HEK293 (cell line): ENCODE results near the gene LGALS1.

Experiments
- ELK4 ChIP-seq: IDR thresholded peaks from 2 replicates; pipeline ENCODE4 v1.6.1; 2011; ENCODE audit warnings: mild to moderate bottlenecking, low read depth, low read length, borderline replicate concordance
- GLIS1 ChIP-seq: fragments of 450-650 bp; formaldehyde crosslinking; IDR thresholded peaks from 2 replicates; pipeline ENCODE4 v1.5.1; 2016; ENCODE audit warnings: missing biosample characterization, missing genetic modification characterization
- HIC1 ChIP-seq: fragments of 450-650 bp; formaldehyde crosslinking; IDR thresholded peaks from 2 replicates; pipeline ENCODE4 v1.5.1; 2016; ENCODE audit warnings: missing biosample characterization, missing genetic modification characterization
- HOXD13 ChIP-seq: sonication (generic); formaldehyde crosslinking; IDR thresholded peaks from 2 replicates; pipeline ENCODE4 v1.8.0; 2022; ENCODE audit warnings: missing genetic modification reagents, borderline replicate concordance
- KLF1 ChIP-seq: fragments of 450-650 bp; formaldehyde crosslinking; IDR thresholded peaks from 2 replicates; pipeline ENCODE4 v1.5.1; 2016; ENCODE audit warnings: missing biosample characterization, missing genetic modification characterization
- KLF10 ChIP-seq: fragments of 450-650 bp; IDR thresholded peaks from 2 replicates; pipeline ENCODE4 v1.5.1; 2018; ENCODE audit warnings: missing biosample characterization, mild to moderate bottlenecking, missing genetic modification characterization
- KLF9 ChIP-seq: fragments of 450-650 bp; formaldehyde crosslinking; IDR thresholded peaks from 2 replicates; pipeline ENCODE4 v1.5.1; 2016; ENCODE audit warnings: missing biosample characterization, missing genetic modification characterization, low read depth
- MZF1 ChIP-seq: fragments of 450-650 bp; formaldehyde crosslinking; IDR thresholded peaks from 2 replicates; pipeline ENCODE4 v1.5.1; 2017; ENCODE audit warnings: missing biosample characterization, missing genetic modification characterization, borderline replicate concordance
- YY1 ChIP-seq: fragments of 450-650 bp; formaldehyde crosslinking; IDR thresholded peaks from 2 replicates; pipeline ENCODE4 v1.5.1; 2018; ENCODE audit warnings: missing biosample characterization, missing genetic modification characterization
- ZBTB7A ChIP-seq: fragments of 450-650 bp; formaldehyde crosslinking; IDR thresholded peaks from 2 replicates; pipeline ENCODE4 v1.5.1; 2016; ENCODE audit warnings: low read depth, missing biosample characterization, missing genetic modification characterization
- ZEB2 ChIP-seq: fragments of 450-650 bp; formaldehyde crosslinking; IDR thresholded peaks from 2 replicates; pipeline ENCODE4 v1.5.1; 2016; ENCODE audit warnings: missing biosample characterization, missing genetic modification characterization
- ZFP37 ChIP-seq: fragments of 450-650 bp; formaldehyde crosslinking; IDR thresholded peaks from 2 replicates; pipeline ENCODE4 v1.5.1; 2016; ENCODE audit warnings: missing biosample characterization, missing genetic modification characterization
- ZNF155 ChIP-seq: fragments of 450-650 bp; formaldehyde crosslinking; IDR thresholded peaks from 2 replicates; pipeline ENCODE4 v1.5.1; 2016; ENCODE audit warnings: missing biosample characterization, missing genetic modification characterization
- ZNF214 ChIP-seq: fragments of 450-650 bp; formaldehyde crosslinking; IDR thresholded peaks from 2 replicates; pipeline ENCODE4 v1.5.1; 2017; ENCODE audit warnings: missing biosample characterization, mild to moderate bottlenecking, missing genetic modification characterization, borderline replicate concordance
- ZNF239 ChIP-seq: fragments of 450-650 bp; formaldehyde crosslinking; IDR thresholded peaks from 2 replicates; pipeline ENCODE4 v1.5.1; 2016; ENCODE audit warnings: missing biosample characterization, missing genetic modification characterization
- ZNF24 ChIP-seq: fragments of 450-650 bp; formaldehyde crosslinking; IDR thresholded peaks from 2 replicates; pipeline ENCODE4 v1.5.1; 2016; ENCODE audit warnings: missing biosample characterization, missing genetic modification characterization
- ZNF292 ChIP-seq: fragments of 450-650 bp; formaldehyde crosslinking; IDR thresholded peaks from 2 replicates; pipeline ENCODE4 v1.5.1; 2016; ENCODE audit warnings: low read depth, missing biosample characterization, missing genetic modification characterization, borderline replicate concordance
- ZNF426 ChIP-seq: fragments of 450-650 bp; formaldehyde crosslinking; IDR thresholded peaks from 2 replicates; pipeline ENCODE4 v1.5.1; 2017; ENCODE audit warnings: missing biosample characterization, missing genetic modification characterization, mild to moderate bottlenecking, inconsistent platforms, moderate library complexity
- ZNF473 ChIP-seq: fragments of 450-650 bp; formaldehyde crosslinking; IDR thresholded peaks from 2 replicates; pipeline ENCODE4 v1.5.1; 2017; ENCODE audit warnings: missing biosample characterization, missing genetic modification characterization
- ZNF48 ChIP-seq: fragments of 450-650 bp; formaldehyde crosslinking; IDR thresholded peaks from 2 replicates; pipeline ENCODE4 v1.5.1; 2016; ENCODE audit warnings: missing biosample characterization, missing genetic modification characterization
- ZNF549 ChIP-seq: fragments of 450-650 bp; IDR thresholded peaks from 2 replicates; pipeline ENCODE4 v1.5.1; 2018; ENCODE audit warnings: missing biosample characterization, missing genetic modification characterization, mild to moderate bottlenecking, inconsistent platforms, moderate library complexity
- ZNF580 ChIP-seq: fragments of 450-650 bp; formaldehyde crosslinking; IDR thresholded peaks from 2 replicates; pipeline ENCODE4 v1.5.1; 2016; ENCODE audit warnings: missing biosample characterization, missing genetic modification characterization
- ZNF585B ChIP-seq: fragments of 450-650 bp; formaldehyde crosslinking; IDR thresholded peaks from 2 replicates; pipeline ENCODE4 v1.5.1; 2016; ENCODE audit warnings: missing biosample characterization, missing genetic modification characterization
- ZNF623 ChIP-seq: fragments of 450-650 bp; formaldehyde crosslinking; IDR thresholded peaks from 2 replicates; pipeline ENCODE4 v1.5.1; 2016; ENCODE audit warnings: missing biosample characterization, missing genetic modification characterization
- ZNF629 ChIP-seq: fragments of 450-650 bp; formaldehyde crosslinking; IDR thresholded peaks from 2 replicates; pipeline ENCODE4 v1.5.1; 2017; ENCODE audit warnings: missing biosample characterization, missing genetic modification characterization
- ZNF645 ChIP-seq: fragments of 450-650 bp; formaldehyde crosslinking; IDR thresholded peaks from 2 replicates; pipeline ENCODE4; 2016; ENCODE audit warnings: missing biosample characterization, missing genetic modification characterization
- ZNF76 ChIP-seq: fragments of 450-650 bp; formaldehyde crosslinking; IDR thresholded peaks from 2 replicates; pipeline ENCODE4; 2016; ENCODE audit warnings: low read depth, missing biosample characterization, missing genetic modification characterization, borderline replicate concordance
- ZSCAN30 ChIP-seq: fragments of 450-650 bp; IDR thresholded peaks from 2 replicates; pipeline ENCODE4 v1.5.1; 2018; ENCODE audit warnings: missing biosample characterization, mild to moderate bottlenecking, missing genetic modification characterization, moderate library complexity
- TF ChIP-seq, protein P1 (sequence below): fragments of 450-650 bp; formaldehyde crosslinking; IDR thresholded peaks from 2 replicates; pipeline ENCODE4 v1.5.1; 2016; ENCODE audit warnings: missing biosample characterization, missing genetic modification characterization
- TF ChIP-seq, protein P2 (sequence below): fragments of 450-650 bp; formaldehyde crosslinking; IDR thresholded peaks from 2 replicates; pipeline ENCODE4 v1.5.1; 2017; ENCODE audit warnings: missing biosample characterization, missing genetic modification characterization

The LGALS1 gene

DNA sequence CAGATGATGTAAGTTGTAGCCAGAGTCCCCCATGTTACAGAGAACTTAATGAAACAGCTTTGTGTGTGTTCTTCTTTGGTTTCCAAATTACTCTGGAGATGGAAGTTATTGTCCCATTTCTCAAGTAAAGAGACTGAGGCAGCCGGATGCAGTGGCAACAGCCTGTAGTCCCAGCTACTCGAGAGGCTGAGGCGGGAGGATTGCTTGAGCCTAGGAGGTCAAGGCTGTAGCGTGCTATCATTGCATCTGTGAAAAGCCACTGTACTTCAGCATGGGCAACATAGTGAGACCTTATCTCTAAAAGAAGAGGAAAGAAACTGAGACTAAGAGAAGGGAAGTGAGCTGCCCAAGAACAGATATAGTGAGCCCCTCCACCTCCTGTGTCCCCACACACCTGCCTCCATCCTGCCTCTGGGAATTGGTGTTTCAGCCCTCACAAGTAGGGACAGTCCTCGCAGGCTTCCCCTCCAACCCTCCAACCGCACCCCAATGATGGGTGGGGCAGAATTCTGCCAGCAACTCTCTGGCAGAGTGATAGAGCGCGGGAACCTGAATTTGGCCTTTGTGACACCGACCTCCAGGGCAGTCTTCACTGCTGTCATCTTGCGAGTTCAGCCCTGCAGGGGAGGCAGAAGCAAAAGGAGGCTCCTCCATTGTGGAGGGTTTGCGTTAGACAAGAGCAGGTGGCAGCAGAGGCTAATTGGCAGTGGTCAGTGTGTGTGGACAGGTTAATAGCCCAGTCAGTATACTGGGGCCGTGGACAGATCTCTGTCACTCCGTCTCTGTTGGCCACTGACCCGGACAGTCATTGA is 15.3 kb upstream of the LGALS1 start (continued):
- TF ChIP-seq KLF10 (tag by site-specific recombination) (no peak), ZNF549 (tag by site-specific recombination) (no peak), ZFP37 (tag by site-specific recombination) (no peak), ZNF76 (tag by site-specific recombination) (no peak), HIC1 (tag by site-specific recombination) (peak; percentile 63; the same call in 1 of the 2 replicates), ZNF473 (tag by site-specific recombination) (no peak), KLF1 (tag by site-specific recombination) (peak; percentile 33), ZNF580 (peak; percentile 75; the same call in 1 of the 2 replicates), ZSCAN30 (tag by site-specific recombination) (peak; percentile 51; the same call in 1 of the 2 replicates), ZNF239 (no peak), HOXD13 (CRISPR knock-in tag) (no peak), ZNF585B (no peak), ZNF426 (tag by site-specific recombination) (no peak), MZF1 (tag by site-specific recombination) (no peak), ZEB2 (tag by site-specific recombination) (no peak), GLIS1 (tag by site-specific recombination) (no peak; the same call in 1 of the 2 replicates), ZNF623 (no peak), YY1 (tag by site-specific recombination) (no peak), ZNF292 (no peak), ZNF214 (no peak), ZNF645 (tag by site-specific recombination) (no peak), ZNF24 (0 out of 2 replicates have a peak, but pooled peaks have one; percentile 34), ZBTB7A (tag by site-specific recombination) (no peak), ELK4 (no peak), ZNF155 (no peak), ZNF629 (tag by site-specific recombination) (no peak; the same call in 1 of the 2 replicates), KLF9 (peak; percentile 23; the same call in 1 of the 2 replicates), ZNF48 (tag by site-specific recombination) (no peak)
- TF ChIP-seq, protein P1, sequence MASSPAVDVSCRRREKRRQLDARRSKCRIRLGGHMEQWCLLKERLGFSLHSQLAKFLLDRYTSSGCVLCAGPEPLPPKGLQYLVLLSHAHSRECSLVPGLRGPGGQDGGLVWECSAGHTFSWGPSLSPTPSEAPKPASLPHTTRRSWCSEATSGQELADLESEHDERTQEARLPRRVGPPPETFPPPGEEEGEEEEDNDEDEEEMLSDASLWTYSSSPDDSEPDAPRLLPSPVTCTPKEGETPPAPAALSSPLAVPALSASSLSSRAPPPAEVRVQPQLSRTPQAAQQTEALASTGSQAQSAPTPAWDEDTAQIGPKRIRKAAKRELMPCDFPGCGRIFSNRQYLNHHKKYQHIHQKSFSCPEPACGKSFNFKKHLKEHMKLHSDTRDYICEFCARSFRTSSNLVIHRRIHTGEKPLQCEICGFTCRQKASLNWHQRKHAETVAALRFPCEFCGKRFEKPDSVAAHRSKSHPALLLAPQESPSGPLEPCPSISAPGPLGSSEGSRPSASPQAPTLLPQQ (tag by site-specific recombination), result peak; percentile 13; the same call in 1 of the 2 replicates
- TF ChIP-seq, protein P2, sequence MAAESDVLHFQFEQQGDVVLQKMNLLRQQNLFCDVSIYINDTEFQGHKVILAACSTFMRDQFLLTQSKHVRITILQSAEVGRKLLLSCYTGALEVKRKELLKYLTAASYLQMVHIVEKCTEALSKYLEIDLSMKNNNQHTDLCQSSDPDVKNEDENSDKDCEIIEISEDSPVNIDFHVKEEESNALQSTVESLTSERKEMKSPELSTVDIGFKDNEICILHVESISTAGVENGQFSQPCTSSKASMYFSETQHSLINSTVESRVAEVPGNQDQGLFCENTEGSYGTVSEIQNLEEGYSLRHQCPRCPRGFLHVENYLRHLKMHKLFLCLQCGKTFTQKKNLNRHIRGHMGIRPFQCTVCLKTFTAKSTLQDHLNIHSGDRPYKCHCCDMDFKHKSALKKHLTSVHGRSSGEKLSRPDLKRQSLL (tag by site-specific recombination), result no peak
